NCI-H1694 treated with DMSO at 0.1 percent for 48 hours (cell line): ENCODE data around the gene SLC13A2.

ENCODE experiments used
- DNase-seq: peaks from one replicate; lab custom pipeline; 2025; lab: John Stamatoyannopoulos, UW

Gene SLC13A2

GRCh38 chr17:28470914-28471366 is 2.5 kb upstream of the SLC13A2 start:
- no peak for DNase-seq

- no peak for DNase-seq
Measured at GRCh38 chr17:28471531-28472342, 1.7 kb upstream of the SLC13A2 start.

- DNase-seq, result no peak
Measured at GRCh38 chr17:28472871-28473497, 460 bp upstream of the SLC13A2 start.

GRCh38 chr17:28474111-28474531 is 677 bp downstream of the SLC13A2 start:
- DNase-seq, result no peak

GRCh38 chr17:28475151-28475900 is 1.9 kb downstream of the SLC13A2 start:
- DNase-seq, result no peak

GRCh38 chr17:28476076-28476865 is 2.8 kb downstream of the SLC13A2 start:
- no peak for DNase-seq

- DNase-seq, result no peak
Measured at GRCh38 chr17:28477928-28478327, 4.5 kb downstream of the SLC13A2 start.

GRCh38 chr17:28478712-28479615 is 5.5 kb downstream of the SLC13A2 start:
- DNase-seq, result no peak

- DNase-seq, result no peak
Measured at GRCh38 chr17:28480278-28480677, 6.8 kb downstream of the SLC13A2 start.

- DNase-seq, result no peak
Measured at GRCh38 chr17:28480799-28481571, 7.5 kb downstream of the SLC13A2 start.

GRCh38 chr17:28482551-28483199 is 9.2 kb downstream of the SLC13A2 start:
- DNase-seq, result no peak

- DNase-seq, result no peak
Measured at GRCh38 chr17:28484296-28484695, 10.9 kb downstream of the SLC13A2 start.

GRCh38 chr17:28485049-28485448 is 11.6 kb downstream of the SLC13A2 start:
- no peak for DNase-seq

GRCh38 chr17:28487881-28488532 is 14.6 kb downstream of the SLC13A2 start:
- no peak for DNase-seq

GRCh38 chr17:28488533-28489276 is 15.3 kb downstream of the SLC13A2 start:
- DNase-seq, result no peak

- no peak for DNase-seq
Measured at GRCh38 chr17:28491286-28491685, 17.8 kb downstream of the SLC13A2 start.

- no peak for DNase-seq
Measured at GRCh38 chr17:28491860-28492259, 18.4 kb downstream of the SLC13A2 start.
